Natural killer cell (primary cell): ENCODE measurements around the gene ZNF391. TPM values are rescaled to one million over a fixed set of nuclear protein-coding genes. Genes with fewer than 3 reads are reported as not detected.

Source experiments
- ATAC-seq, 3 donors: fragments of 150-1000 bp in 2 of 3; fragments of 200-7000 bp in 1 of 3; cut with Tn5 transposase; 1 replicate in 1 of 3; 2 replicates in 2 of 3; pipeline ENCODE4 v1.10.0; 2021; ENCODE audit warnings: mild to moderate bottlenecking in 2 of 3, moderate library complexity in 2 of 3
- DNase-seq, 2 donors: peaks; one replicate each; pipeline versions ENCODE4 v3.0.0 to v3.0.0-alpha.2; 2013 to 2021; ENCODE audit warnings: mixed read lengths in 1 of 2
- H3K27ac ChIP-seq: one replicate; pipeline ENCODE4 v1.5.1; 2013; ENCODE audit warnings: mild to moderate bottlenecking, low read length
- H3K27me3 ChIP-seq: one replicate; pipeline ENCODE4 v1.6.1; 2013; ENCODE audit warnings: low read length; ENCODE audit not compliant: control insufficient read depth, insufficient read depth
- H3K36me3 ChIP-seq: one replicate; pipeline ENCODE4 v1.6.1; 2013; ENCODE audit warnings: low read length; ENCODE audit not compliant: control insufficient read depth, insufficient read depth
- H3K4me1 ChIP-seq: one replicate; pipeline ENCODE4 v1.6.1; 2013; ENCODE audit warnings: low read length; ENCODE audit not compliant: control insufficient read depth, insufficient read depth
- H3K4me3 ChIP-seq: one replicate; pipeline ENCODE4 v1.5.1; 2013; ENCODE audit warnings: low read length
- H3K9me3 ChIP-seq: one replicate; pipeline ENCODE4 v1.6.1; 2013; ENCODE audit warnings: low read length; ENCODE audit not compliant: control insufficient read depth, insufficient read depth
- H3K27ac Mint-ChIP-seq, 2 donors: one replicate each; pipeline ENCODE4 v1.8.0; 2022; ENCODE audit warnings: mild to moderate bottlenecking in 2 of 2, mixed read lengths in 2 of 2, moderate library complexity in 1 of 2
- H3K27me3 Mint-ChIP-seq, 2 donors: one replicate each; pipeline ENCODE4 v1.8.0; 2022; ENCODE audit warnings: low read depth in 2 of 2, mixed read lengths in 2 of 2
- H3K36me3 Mint-ChIP-seq: one replicate; pipeline ENCODE4 v1.8.0; 2022; ENCODE audit warnings: mixed read lengths
- H3K4me1 Mint-ChIP-seq, 2 donors: one replicate each; pipeline ENCODE4 v1.8.0; 2022; ENCODE audit warnings: mixed read lengths in 2 of 2
- H3K4me3 Mint-ChIP-seq: one replicate; pipeline ENCODE4 v1.8.0; 2022; ENCODE audit warnings: mild to moderate bottlenecking, moderate library complexity, mixed read lengths
- H3K9me3 Mint-ChIP-seq, 2 donors: one replicate each; pipeline ENCODE4 v1.8.0; 2022; ENCODE audit warnings: mixed read lengths in 2 of 2
- CTCF ChIP-seq: fragments of 200-600 bp; IDR thresholded peaks from one replicate; pipeline ENCODE4 v1.8.0; 2022; ENCODE audit warnings: antibody characterized with exemption
- WGBS: methylation state at CpG from one replicate; pipeline ENCODE4 v1.1.7; 2013; ENCODE audit warnings: missing lambda C conversion rate; ENCODE audit not compliant: insufficient coverage; 5-methylcytosine and 5-hydroxymethylcytosine counted together
- intact Hi-C: fragments of 100-400 bp; cut with micrococcal nuclease; formaldehyde crosslinking; loops from one replicate; pipeline ENCODE4 v1.14.2; 2022
- total RNA-seq, 4 donors: library from RNA; stranded (reverse); fragments of 120-200 nt in 1 of 4; gene quantifications; one replicate each; pipeline versions ENCODE4 v1.2.3 to v1.2.4, GENCODE V29; 2013 to 2022

Gene ZNF391
- total RNA-seq, 3 donors from 2014 or later (not counting 1 experiment from before 2014, with no cell fraction given) = 0.18 to 0.83 (median 0.19) TPM

- Histone ChIP-seq H3K4me1 (no peaks in the 10 kb centered on the region), H3K9me3 (no peaks in the 10 kb centered on the region), H3K4me3 (no peak overlapping the region), H3K36me3 (no peaks in the 10 kb centered on the region), H3K27ac (no peak overlapping the region), H3K27me3 (no peaks in the 10 kb centered on the region)
- peaks cover 7 to 11% of the 10 kb centered on the region in 2 donors for H3K27me3 Mint-ChIP-seq
- WGBS = 92% methylated on average over 4 of the region's 4 CpGs
- intact Hi-C loops = no loop called here
- no peaks in the 10 kb centered on the region for H3K36me3 Mint-ChIP-seq
- no peak overlapping the region for H3K4me3 Mint-ChIP-seq
- no peaks in the 10 kb centered on the region for H3K9me3 Mint-ChIP-seq
- H3K27ac Mint-ChIP-seq = no peak overlapping the region
- no peak for TF ChIP-seq CTCF
- DNase-seq = no peak
- no peaks in the 10 kb centered on the region for H3K4me1 Mint-ChIP-seq
- ATAC-seq = no peak
These were observed 25.7 kb downstream of the ZNF391 start for GRCh38 chr6:27414300-27414699.

GRCh38 chr6:27414996-27415395 is 26.4 kb downstream of the ZNF391 start:
- H3K4me3 ChIP-seq = no peak overlapping the region
- H3K9me3 ChIP-seq = no peaks in the 10 kb centered on the region
- H3K36me3 Mint-ChIP-seq = no peaks in the 10 kb centered on the region
- intact Hi-C loops = no loop called here
- no peak overlapping the region for H3K27ac ChIP-seq
- no peak overlapping the region for H3K27ac Mint-ChIP-seq
- H3K4me1 ChIP-seq = no peaks in the 10 kb centered on the region
- DNase-seq (no peak), ATAC-seq (no peak)
- TF ChIP-seq CTCF = no peak
- H3K27me3 Mint-ChIP-seq = peaks cover 11 to 16% of the 10 kb centered on the region in 2 donors
- H3K27me3 ChIP-seq = no peaks in the 10 kb centered on the region
- H3K4me1 Mint-ChIP-seq = no peaks in the 10 kb centered on the region
- no CpG with 5 or more reads among the region's 1 CpG for WGBS
- H3K36me3 ChIP-seq = no peaks in the 10 kb centered on the region
- H3K9me3 Mint-ChIP-seq = no peaks in the 10 kb centered on the region
- no peak overlapping the region for H3K4me3 Mint-ChIP-seq

GRCh38 chr6:27415898-27416297 is 27.3 kb downstream of the ZNF391 start:
- no peaks in the 10 kb centered on the region for H3K9me3 ChIP-seq
- intact Hi-C loops = no loop called here
- H3K4me1 Mint-ChIP-seq = no peaks in the 10 kb centered on the region
- no peaks in the 10 kb centered on the region for H3K27me3 ChIP-seq
- 100% methylated on average over 1 of the region's 2 CpGs for WGBS
- no peaks in the 10 kb centered on the region for H3K9me3 Mint-ChIP-seq
- no peaks in the 10 kb centered on the region for H3K36me3 ChIP-seq
- H3K36me3 Mint-ChIP-seq = no peaks in the 10 kb centered on the region
- peaks cover 20 to 23% of the 10 kb centered on the region in 2 donors for H3K27me3 Mint-ChIP-seq
- no peak overlapping the region for H3K4me3 Mint-ChIP-seq
- ATAC-seq (no peak), DNase-seq (no peak)
- H3K27ac ChIP-seq = no peak overlapping the region
- H3K4me1 ChIP-seq = no peaks in the 10 kb centered on the region
- no peak for TF ChIP-seq CTCF
- no peak overlapping the region for H3K27ac Mint-ChIP-seq
- H3K4me3 ChIP-seq = no peak overlapping the region

GRCh38 chr6:27419363-27419762 is 30.8 kb downstream of the ZNF391 start:
- H3K4me1 Mint-ChIP-seq = no peaks in the 10 kb centered on the region
- no peak overlapping the region for H3K27ac ChIP-seq
- DNase-seq (no peak), ATAC-seq (no peak)
- no peak overlapping the region for H3K4me3 Mint-ChIP-seq
- TF ChIP-seq CTCF = no peak
- H3K27ac Mint-ChIP-seq = no peak overlapping the region
- H3K27me3 ChIP-seq = no peaks in the 10 kb centered on the region
- peaks cover 5% of the 10 kb centered on the region for H3K9me3 ChIP-seq
- H3K36me3 ChIP-seq = no peaks in the 10 kb centered on the region
- peaks cover 24 to 30% of the 10 kb centered on the region in 2 donors for H3K27me3 Mint-ChIP-seq
- H3K4me1 ChIP-seq = no peaks in the 10 kb centered on the region
- intact Hi-C loops = no loop called here
- H3K9me3 Mint-ChIP-seq = no peaks in the 10 kb centered on the region
- no peaks in the 10 kb centered on the region for H3K36me3 Mint-ChIP-seq
- H3K4me3 ChIP-seq = no peak overlapping the region
